Measurements from ENCODE around the gene TTLL10.

Gene TTLL10

GRCh38 chr1:1238702-1239178 is 65.1 kb downstream of the TTLL10 start:
- no peak for DNase-seq

- no peak for DNase-seq
Observed at GRCh38 chr1:1239227-1239613, 65.5 kb downstream of the TTLL10 start.

GRCh38 chr1:1239614-1240347 is 66.1 kb downstream of the TTLL10 start:
- DNase-seq, result no peak

GRCh38 chr1:1240348-1240732 is 66.7 kb downstream of the TTLL10 start:
- no peak for DNase-seq

GRCh38 chr1:1240822-1241587 is 67.3 kb downstream of the TTLL10 start:
- DNase-seq, result peak; percentile 16

- no peak for DNase-seq
Observed at GRCh38 chr1:1241588-1242219, 68.0 kb downstream of the TTLL10 start.

GRCh38 chr1:1242461-1243265 is 69.0 kb downstream of the TTLL10 start:
- DNase-seq, result no peak

- DNase-seq, result no peak
Observed at GRCh38 chr1:1243266-1243660, 69.6 kb downstream of the TTLL10 start.

- DNase-seq, result no peak
Observed at GRCh38 chr1:1243807-1244191, 70.1 kb downstream of the TTLL10 start.

GRCh38 chr1:1244192-1244811 is 70.6 kb downstream of the TTLL10 start:
- DNase-seq, result no peak

GRCh38 chr1:1245178-1245816 is 71.6 kb downstream of the TTLL10 start:
- no peak for DNase-seq

GRCh38 chr1:1245817-1246576 is 72.3 kb downstream of the TTLL10 start:
- no peak for DNase-seq

- no peak for DNase-seq
Observed at GRCh38 chr1:1246577-1247340, 73.1 kb downstream of the TTLL10 start, which contains the start of gene C1QTNF12. C1QTNF12 (minus strand) TSS chr1:1246722; CDS start chr1:1246690, 32 bp downstream.

GRCh38 chr1:1247341-1247913 is 73.7 kb downstream of the TTLL10 start:
- no peak for DNase-seq

Measured in NCI-H1694 treated with DMSO at 0.1 percent for 48 hours (cell line).